Ishikawa (cell line): Measurements from ENCODE around the gene CNTNAP2.

Experiments used
- CEBPB ChIP-seq: IDR thresholded peaks from 2 replicates; pipeline ENCODE4 v1.6.1; 2012
- CREB1 ChIP-seq: IDR thresholded peaks from 2 replicates; pipeline ENCODE4 v1.6.1; 2012; ENCODE audit warnings: low read depth
- EGR1 ChIP-seq: IDR thresholded peaks from 2 replicates; pipeline ENCODE4 v1.6.1; 2012
- EP300 ChIP-seq: IDR thresholded peaks from 2 replicates; pipeline ENCODE4 v1.6.1; 2012; ENCODE audit warnings: borderline replicate concordance
- FOXM1 ChIP-seq: IDR thresholded peaks from 2 replicates; pipeline ENCODE4 v1.6.1; 2012; ENCODE audit warnings: low read depth, borderline replicate concordance
- NFIC ChIP-seq: IDR thresholded peaks from 2 replicates; pipeline ENCODE4 v1.6.1; 2012
- RAD21 ChIP-seq: IDR thresholded peaks from 2 replicates; pipeline ENCODE4 v1.6.1; 2012; ENCODE audit warnings: low read depth
- TAF1 ChIP-seq: IDR thresholded peaks from 2 replicates; pipeline ENCODE4 v1.6.1; 2012; ENCODE audit warnings: low read depth, mild to moderate bottlenecking
- TCF12 ChIP-seq: IDR thresholded peaks from 2 replicates; pipeline ENCODE4 v1.6.1; 2012; ENCODE audit warnings: low read depth
- TEAD4 ChIP-seq: IDR thresholded peaks from 2 replicates; pipeline ENCODE4 v1.6.1; 2012
- YY1 ChIP-seq: IDR thresholded peaks from 2 replicates; pipeline ENCODE4 v1.6.1; 2012; ENCODE audit warnings: low read depth
- ZBTB7A ChIP-seq: IDR thresholded peaks from 2 replicates; pipeline ENCODE4 v1.6.1; 2012; ENCODE audit warnings: low read depth
- TF ChIP-seq, protein P1 (sequence below): IDR thresholded peaks from 2 replicates; pipeline ENCODE4 v1.6.1; 2012; ENCODE audit warnings: low read depth, mild to moderate bottlenecking
- TF ChIP-seq, protein P2 (sequence below): IDR thresholded peaks from 2 replicates; pipeline ENCODE4 v1.6.1; 2012
- TF ChIP-seq, protein P3 (sequence below): IDR thresholded peaks from 2 replicates; pipeline ENCODE4 v1.6.1; 2012

The CNTNAP2 gene

DNA sequence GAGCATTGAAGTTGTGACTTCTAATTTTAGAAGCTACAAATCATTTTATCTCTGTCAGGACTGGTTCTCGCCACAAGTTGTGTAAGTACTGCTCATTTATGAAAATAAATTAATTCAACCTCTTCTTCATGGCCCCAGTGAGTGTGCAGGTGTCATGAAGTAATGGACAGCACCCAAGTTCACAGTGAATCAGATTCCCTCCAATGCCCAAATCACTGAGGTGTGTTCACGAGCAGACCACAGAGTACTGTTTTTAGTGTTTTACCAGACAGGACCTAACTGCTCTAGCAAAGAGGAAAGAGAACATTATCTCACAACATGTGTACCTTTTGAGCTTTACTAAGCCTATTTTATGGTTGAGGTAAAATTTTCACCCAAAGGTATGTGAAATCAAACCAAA, 980.0 kb downstream of the CNTNAP2 start:
- TF ChIP-seq, protein P1, sequence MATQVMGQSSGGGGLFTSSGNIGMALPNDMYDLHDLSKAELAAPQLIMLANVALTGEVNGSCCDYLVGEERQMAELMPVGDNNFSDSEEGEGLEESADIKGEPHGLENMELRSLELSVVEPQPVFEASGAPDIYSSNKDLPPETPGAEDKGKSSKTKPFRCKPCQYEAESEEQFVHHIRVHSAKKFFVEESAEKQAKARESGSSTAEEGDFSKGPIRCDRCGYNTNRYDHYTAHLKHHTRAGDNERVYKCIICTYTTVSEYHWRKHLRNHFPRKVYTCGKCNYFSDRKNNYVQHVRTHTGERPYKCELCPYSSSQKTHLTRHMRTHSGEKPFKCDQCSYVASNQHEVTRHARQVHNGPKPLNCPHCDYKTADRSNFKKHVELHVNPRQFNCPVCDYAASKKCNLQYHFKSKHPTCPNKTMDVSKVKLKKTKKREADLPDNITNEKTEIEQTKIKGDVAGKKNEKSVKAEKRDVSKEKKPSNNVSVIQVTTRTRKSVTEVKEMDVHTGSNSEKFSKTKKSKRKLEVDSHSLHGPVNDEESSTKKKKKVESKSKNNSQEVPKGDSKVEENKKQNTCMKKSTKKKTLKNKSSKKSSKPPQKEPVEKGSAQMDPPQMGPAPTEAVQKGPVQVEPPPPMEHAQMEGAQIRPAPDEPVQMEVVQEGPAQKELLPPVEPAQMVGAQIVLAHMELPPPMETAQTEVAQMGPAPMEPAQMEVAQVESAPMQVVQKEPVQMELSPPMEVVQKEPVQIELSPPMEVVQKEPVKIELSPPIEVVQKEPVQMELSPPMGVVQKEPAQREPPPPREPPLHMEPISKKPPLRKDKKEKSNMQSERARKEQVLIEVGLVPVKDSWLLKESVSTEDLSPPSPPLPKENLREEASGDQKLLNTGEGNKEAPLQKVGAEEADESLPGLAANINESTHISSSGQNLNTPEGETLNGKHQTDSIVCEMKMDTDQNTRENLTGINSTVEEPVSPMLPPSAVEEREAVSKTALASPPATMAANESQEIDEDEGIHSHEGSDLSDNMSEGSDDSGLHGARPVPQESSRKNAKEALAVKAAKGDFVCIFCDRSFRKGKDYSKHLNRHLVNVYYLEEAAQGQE: no peak
- TF ChIP-seq EP300 (no peak), TEAD4 (no peak), RAD21 (no peak), TAF1 (no peak), NFIC (no peak), CREB1 (no peak), YY1 (no peak)
- TF ChIP-seq, protein P2, sequence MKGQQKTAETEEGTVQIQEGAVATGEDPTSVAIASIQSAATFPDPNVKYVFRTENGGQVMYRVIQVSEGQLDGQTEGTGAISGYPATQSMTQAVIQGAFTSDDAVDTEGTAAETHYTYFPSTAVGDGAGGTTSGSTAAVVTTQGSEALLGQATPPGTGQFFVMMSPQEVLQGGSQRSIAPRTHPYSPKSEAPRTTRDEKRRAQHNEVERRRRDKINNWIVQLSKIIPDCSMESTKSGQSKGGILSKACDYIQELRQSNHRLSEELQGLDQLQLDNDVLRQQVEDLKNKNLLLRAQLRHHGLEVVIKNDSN: no peak
- TF ChIP-seq, protein P3, sequence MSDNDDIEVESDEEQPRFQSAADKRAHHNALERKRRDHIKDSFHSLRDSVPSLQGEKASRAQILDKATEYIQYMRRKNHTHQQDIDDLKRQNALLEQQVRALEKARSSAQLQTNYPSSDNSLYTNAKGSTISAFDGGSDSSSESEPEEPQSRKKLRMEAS: no peak

DNA sequence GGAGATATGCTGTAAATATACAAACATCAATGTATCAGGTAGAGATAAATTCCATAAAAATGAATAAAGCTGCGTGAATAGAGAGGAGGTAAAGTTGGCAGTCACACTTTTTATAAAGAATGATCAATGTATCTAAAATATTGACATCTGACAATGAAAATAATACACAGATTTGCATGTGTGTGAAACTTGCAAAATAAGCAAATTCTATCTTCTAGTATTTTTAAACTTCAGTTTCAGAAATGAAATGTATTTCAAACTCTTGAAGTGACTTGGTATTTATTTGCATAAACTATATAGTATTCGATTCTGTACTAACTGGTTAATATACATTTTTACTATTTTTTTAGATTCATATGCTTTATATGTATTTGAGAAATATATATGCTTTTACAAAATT, 986.6 kb downstream of the CNTNAP2 start:
- TF ChIP-seq TCF12: no peak
- no peak for TF ChIP-seq CREB1
- TF ChIP-seq TEAD4: no peak
- TF ChIP-seq, protein P2: no peak

DNA sequence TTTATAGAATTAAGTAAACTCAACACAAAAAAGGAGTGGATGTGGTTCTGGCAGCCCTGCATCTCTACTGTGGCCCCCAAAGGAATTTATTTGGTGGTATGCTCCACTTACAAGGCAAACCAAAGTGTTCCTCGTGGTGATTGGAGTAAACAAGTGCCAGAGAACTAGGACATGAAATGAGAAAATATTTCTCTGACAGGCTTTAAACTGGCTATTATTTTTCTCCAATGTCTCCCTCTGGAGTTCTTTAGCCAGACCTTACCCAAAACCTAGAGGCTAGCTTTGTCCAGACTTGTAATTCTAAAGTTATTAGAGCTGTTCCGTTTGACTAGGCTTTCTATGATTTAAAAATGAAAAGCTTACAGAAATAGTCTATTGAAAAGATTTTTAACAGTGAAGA, 990.1 kb downstream of the CNTNAP2 start:
- TF ChIP-seq, protein P1: no peak
- TF ChIP-seq ZBTB7A (no peak), TEAD4 (no peak)
- TF ChIP-seq, protein P2: no peak

DNA sequence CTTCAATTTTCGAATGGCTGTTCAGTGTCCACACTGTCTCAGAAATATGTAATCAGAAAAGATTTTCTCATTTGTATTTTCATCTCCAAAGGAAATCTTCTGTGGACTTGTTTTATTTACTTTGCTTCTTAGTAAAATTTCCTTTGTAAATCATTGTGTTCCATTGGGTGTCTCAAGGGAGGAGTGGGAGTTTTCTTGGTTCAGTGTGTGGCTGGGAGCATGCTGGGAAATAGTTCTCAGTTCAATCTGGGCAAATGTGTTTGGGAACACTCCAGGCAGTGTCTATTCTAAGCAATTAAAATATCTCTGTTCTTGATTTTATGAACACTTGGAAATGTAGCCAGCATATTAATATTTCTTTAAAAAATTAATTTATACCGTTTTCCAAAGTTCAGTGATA, 1019.8 kb downstream of the CNTNAP2 start:
- no peak for TF ChIP-seq TAF1
- no peak for TF ChIP-seq EGR1

DNA sequence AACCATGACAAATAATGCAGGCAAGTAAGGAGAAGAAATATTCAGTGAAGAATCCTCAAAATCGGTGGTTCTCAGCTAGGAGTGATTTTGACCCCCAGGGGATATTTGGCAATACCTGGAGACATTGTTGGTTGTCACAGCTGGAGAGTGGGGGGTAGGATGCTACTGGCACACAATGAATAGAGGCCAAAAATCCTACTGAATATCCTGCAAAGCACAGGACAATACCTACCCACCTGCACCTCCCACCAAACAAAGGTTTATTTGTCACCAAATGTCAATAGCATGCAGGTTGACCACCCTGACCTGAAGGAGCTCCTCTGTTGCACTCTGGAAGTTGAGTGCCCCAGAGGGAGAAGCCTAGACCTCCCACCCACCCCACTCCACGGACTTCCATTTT, 1028.6 kb downstream of the CNTNAP2 start:
- no peak for TF ChIP-seq CREB1
- no peak for TF ChIP-seq CEBPB
- TF ChIP-seq, protein P2: no peak
- no peak for TF ChIP-seq YY1
- TF ChIP-seq RAD21: no peak
- no peak for TF ChIP-seq TAF1
- no peak for TF ChIP-seq ZBTB7A
- TF ChIP-seq, protein P1: no peak
- TF ChIP-seq EGR1: no peak
- TF ChIP-seq TCF12: no peak
- no peak for TF ChIP-seq TEAD4
- no peak for TF ChIP-seq EP300
- TF ChIP-seq NFIC: no peak
- TF ChIP-seq, protein P3: no peak
- no peak for TF ChIP-seq FOXM1
